Measurements from ENCODE around the gene NDST4.

The NDST4 gene

DNA sequence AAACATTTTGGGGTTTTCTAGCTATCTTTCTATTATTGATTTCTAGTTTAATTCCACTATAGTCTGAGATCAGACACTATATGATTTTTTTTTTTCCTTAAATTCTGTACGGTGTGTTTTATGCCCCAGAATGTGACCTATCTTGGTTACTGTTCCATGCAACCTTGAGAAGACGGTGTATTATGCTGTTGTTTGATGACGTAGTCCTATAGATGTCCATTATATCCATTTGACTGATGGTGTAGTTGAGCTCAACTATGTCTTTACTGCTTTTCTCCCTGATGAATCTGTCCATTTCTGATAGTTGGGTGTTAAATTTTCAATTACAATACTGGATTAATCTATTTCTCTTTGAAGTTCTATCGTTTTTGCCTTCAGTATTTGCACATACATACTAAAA lies 212.5 kb downstream of the NDST4 start:
- no peak for DNase-seq

DNA sequence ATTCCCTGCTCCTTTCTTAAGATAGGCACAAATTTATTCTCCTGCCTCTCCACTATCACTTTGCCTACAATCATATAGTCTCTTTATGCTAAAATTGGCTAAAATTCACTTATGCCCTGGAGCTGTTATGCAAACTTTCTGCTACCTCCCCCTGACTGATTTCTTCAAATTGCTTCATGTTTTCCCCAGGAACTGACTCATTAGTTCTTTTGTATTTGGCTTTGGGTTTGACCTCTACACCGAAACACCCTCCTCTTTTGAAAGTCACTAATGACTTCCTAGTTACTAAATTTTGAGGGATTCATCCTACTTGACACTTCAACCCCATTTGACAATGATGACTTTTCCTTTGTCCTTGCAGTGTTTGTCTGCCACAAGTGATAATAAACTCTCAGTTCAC lies 222.6 kb downstream of the NDST4 start:
- no peak for DNase-seq

DNA sequence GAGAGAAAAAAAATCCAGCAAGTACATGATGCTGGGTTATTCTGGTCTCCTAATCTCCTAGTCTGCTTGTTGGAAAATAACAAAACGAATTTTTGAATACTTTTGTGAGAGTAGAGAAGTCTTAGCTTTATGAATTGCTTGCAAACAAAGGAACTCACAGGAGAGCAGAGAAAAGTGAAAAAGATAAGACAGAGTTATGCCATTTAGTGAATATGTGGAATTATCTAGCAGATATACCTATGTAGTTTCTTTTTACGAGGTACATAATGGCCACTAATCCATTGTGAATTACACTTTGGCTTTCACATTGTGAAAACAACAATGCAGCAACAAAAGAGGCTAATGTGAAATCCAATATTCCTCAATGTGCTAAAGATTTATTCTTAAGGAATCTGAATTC lies 226.7 kb downstream of the NDST4 start:
- DNase-seq: no peak

DNA sequence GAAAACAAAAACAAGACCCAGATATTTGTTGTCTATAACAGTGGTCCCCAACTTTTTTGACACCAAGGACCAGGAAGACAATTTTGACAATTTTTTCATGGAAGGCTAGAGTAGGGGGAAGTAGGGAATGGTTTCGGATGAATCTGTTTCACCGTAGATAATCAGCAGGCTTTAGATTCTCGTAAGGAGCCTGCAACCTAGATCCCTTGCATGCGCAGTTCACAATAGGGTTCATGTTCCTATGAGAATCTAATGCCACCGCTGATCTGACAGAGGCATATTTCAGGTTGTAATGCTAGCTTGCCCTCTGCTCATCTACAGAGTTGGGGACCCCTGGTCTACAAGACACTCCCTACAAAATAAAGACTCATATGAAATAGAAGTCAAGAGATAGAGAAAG lies 229.8 kb downstream of the NDST4 start:
- DNase-seq: no peak

DNA sequence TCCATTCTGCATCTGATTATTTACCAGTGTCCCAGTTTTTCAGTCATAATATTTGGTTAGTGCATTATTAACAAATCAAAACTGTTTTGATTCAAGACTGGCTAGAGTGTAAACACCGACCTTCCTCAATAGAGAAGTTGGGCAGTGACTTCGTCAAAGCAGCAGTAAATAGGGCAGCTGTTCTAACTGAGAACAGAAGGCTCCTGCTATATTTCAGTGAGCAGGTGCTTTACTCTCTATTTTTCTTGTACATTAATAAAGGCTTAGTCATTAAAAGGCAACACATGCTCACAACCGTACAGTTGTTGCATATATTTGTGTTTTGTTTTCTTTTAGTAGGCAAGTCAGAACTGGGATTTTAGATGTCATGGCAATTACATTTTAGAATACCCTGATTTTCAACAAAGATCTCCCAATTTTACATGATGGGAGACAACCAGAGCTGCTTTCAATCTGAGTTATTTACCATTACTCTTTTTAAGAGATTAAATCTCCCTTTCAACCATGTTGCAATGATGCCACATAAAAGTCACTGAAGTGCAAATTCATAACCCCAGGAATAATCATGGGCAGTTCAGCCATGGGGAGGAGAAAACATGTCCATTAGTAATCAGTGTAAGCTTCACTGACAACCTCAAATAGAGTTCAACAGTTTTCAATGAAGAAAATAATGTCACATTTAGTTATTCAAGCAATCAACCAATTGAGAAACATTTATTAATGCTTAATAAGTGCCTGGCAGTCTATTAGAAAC lies 233.3 kb downstream of the NDST4 start:
- DNase-seq: no peak

DNA sequence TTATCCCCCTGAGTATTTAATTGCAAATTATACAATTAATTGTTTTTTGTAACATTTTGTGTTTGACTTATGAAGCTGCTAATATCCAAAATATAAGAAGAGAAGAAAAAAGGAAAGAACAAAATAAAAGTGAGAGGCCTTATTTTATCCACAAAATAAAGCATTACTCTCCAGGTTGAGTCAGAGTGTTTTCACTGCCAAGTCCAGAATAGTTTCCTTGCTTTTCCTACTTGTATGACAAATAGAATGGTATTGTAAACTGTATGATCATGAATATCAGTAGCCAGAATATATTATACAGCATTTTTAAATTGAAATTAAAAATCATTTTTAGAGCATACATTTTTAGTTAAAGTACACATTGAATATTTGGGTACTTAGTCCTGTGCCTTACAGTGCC lies 237.8 kb downstream of the NDST4 start:
- no peak for DNase-seq

DNA sequence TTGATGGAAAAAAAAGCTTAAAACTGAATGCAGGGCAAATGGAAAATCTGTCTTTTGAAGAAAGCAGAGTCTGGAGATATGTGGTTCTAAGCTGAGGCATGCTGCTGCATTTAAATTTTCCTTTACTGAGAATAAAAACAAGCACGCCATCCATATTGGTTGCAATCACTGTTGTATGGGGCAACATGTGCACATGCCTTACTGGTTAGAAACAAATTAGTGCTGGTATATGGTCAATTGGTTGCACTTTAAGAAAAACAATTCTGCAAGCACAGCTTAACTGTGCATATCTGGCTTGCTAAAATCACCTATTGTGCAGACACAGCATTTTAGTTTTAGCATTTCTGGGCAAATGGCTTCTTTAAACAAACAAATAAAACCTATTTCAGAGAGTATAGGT lies 239.1 kb downstream of the NDST4 start:
- DNase-seq: no peak

DNA sequence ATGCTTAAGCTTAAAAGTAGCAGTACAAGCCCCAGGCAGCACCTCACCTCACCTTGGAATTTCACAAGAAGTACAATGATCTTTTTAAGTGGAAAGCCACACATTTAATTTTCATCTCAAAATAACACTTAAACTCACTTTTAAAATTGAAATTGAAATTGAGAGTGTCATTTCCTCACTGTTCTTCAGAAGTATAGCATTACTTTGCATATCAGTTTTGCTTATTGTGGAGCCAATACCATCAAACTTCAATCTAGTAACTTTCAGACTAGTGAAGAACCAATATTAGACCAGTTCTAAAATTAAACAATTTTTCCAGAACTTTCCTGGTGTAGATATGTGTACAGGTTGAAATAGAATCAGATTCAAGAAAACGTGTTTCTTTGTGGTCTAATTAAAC lies 242.4 kb downstream of the NDST4 start:
- no peak for DNase-seq

DNA sequence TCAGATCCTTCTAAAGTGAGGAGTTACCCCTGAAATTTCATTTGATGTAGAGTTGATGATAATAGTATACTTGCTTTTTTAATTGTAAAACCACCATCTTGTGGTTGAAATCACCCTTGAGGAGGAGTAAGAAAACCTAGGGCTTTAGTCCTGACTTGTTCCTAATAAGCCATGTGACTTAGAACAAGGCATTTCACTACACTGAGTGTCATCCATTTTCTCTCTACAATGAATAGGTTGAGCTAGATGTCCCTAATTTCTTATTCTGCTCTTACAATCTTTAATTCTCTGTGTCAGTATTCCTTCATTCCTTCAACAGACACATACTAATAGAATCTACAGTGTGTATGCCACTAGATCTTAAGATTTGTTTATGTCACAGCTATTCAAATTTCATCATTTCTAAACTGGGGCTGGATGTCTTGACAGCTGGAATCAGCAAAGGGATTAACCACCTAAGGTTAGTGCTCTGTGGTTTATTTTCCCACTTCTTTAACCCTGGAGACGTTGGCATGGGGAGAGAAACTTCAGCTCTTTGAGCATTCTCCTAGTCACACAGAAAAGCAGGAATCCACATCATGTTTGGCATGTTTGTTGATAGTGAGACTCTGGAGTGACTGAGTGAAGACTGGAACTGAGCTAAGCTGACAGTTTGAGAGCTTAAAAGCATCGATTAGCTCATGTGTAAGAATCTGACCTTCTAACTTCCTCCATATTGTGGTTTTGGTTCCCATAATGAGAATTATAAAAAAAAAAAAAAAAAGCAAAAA lies 246.3 kb downstream of the NDST4 start:
- DNase-seq: no peak

DNA sequence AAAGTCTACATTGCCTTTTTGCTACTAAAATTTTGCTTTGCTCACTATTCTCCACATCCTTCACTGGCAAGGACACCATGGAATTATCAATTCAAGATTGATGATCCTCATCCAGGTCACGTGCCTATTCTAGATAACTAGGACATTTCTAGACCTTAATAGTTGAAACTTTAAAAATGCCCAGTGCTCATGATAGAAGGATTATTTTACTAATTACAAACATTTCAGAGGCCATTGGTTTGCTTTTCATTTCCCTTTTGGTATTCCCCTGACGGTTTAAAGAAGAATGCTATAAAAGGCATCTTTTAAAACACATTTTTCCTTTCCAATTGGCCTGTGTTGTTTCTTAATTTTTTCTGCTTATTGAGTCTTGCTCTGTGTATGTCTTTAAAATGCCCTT lies 249.4 kb downstream of the NDST4 start:
- no peak for DNase-seq

DNA sequence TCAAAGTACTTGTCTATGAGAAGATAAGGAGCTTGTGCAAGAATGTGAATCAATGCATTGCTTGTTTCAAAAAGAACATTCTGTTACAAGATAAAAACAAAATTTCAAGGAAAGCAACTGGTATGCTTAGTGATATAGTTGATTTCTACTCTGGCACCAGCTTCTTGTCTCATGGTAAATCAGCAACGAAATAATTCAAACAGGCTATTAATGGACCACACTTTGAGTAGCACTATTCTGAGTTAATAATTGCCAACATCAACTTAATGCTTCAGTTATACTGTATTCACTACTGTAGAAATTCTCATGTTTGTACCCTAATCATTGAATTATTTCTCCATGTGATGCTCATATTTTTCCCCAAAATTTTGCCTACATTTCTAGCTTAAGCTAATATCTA lies 252.6 kb downstream of the NDST4 start:
- DNase-seq: no peak

DNA sequence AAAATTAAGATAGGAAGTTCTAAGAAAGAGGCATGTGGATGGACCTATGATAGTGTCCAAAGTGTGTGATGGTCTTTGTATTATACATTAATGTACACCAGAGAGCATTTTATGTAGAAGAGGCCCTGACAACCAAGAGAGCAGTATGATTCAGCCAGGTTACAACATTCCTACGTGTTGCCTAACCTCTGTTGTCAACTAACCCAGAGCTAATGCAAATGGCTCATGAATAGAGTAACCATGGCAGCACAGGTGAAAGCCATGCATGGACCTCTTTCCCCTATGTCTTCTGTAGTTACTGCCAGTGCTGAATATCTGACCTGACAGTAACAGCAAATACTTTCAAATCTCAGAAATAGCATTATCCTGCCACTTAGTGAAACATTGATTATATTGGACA lies 255.6 kb downstream of the NDST4 start:
- no peak for DNase-seq

DNA sequence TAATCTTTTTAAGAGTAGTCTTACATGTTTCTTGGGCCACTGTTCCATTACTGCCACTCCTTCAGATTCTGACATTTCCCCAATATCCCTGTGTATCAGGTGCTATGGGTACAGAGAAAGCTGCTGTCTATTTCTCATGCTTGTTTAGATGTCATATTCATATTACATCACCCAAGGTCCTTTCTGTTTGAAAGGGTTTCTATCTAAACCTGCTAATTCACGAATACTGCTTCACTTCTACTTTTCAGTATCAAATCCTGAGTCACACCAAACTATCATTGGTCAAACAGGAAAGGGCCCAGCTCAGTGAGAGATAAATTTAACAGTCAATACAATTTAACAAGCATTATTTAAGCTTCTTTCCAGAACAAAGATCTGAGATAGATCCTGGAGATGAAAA lies 273.4 kb downstream of the NDST4 start:
- DNase-seq: no peak

DNA sequence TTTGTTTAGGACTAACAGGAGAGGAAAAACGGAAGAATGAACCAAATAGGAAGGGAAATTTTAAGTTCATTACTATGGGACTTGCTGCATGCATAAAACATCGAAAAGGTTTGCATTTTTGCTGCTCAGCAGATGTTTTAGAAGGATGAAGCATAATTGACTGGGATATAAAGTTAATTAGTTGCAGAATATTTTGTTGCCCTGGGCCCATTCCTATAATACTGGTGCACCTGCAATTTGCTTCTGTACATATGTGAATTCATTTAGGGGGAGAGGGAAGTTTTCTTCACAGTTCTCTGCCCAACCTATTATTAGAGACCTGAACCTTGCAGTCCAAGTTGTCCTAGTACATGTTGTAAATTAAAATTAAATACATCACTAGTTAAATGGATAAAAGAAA lies 282.8 kb downstream of the NDST4 start:
- no peak for DNase-seq

DNA sequence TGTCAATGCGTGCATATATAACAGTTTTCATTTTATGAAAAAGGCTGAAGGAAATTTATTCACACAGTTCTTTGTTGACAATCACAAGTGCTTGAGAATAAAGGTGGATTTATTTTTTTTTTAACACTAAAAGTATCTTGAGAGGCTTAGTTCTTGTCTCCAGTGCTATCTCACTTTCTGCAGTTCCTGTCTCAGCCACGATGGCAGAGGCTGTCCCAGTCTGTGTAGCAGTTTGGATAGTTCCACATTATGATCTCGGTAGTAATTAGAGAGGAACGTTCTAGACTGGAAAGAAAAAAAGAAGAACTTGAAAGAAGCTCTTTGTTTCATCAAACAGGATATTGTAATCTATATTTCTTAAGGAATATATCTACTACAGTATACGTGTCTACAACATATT lies 285.8 kb downstream of the NDST4 start:
- no peak for DNase-seq

DNA sequence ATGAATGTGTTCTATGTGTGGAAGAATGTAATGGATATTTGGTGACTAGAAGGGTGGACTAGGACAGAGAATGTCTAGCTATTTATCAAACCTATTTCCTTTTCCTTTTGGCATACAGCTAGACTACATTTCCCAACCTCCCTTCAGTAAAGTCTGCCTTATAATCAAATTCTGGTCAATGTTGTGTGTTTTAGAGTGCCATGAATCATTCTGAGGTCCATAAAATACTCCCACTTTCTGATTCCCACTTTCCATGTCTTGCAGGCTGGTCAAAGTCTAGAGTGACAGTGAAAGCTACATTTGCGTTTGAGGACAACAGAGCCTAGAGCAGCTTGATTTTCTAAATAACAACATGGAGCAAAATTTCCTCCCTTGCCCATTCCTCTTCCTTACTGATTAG lies 297.7 kb downstream of the NDST4 start:
- DNase-seq: no peak

DNA sequence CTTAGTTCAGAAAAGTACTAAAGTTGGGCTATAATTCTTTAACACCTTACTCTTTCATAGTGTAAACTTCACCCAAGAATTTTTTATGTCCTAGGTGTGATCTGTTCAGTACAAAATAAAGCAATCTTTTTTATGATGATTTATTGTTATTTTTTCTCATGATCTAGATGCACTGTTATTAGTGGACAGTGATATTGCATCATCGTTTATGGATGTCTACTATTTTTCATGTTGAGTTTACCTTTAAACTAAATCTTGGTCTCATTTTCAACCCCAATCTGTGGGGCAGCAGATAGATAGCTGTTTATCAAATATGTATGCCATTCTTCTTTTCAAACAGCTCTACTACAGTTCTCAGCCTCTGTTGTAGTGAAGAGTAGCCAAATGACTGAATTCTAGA lies 299.5 kb downstream of the NDST4 start:
- DNase-seq: no peak

DNA sequence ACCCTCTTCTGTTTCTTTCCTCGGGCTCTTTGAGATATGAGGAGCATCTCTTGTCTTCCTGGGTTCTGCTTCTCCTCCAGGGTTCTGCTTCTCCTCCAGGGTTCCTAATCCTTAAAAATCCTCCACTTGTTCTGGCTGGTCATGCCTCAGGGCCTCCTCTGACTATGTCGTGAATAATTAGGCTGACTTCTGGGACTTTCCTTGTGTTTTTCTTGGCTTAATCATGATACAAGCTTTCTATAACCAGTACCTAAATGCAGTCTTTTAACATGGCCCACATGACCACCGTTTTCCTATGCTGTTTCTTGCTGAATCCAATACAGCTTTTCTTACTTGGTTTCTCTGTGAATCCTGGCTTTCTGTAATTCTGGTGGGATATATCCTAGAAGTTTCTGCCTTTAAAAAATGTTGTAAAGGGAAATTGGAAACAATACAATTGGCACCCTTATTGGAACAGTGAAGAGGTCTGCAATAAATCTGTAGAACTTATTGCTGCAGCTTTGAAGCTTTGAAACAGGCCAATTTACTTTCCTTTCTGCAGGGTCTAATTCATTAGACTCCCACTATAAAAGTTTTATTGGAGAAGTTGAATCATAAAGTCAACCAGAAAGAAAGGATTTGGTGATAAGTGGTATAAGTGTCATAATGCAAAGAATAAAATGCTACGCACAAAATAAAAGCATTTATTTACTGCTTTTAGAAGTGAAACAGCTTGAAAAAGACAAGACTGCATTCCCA lies 301.7 kb downstream of the NDST4 start:
- no peak for DNase-seq

DNA sequence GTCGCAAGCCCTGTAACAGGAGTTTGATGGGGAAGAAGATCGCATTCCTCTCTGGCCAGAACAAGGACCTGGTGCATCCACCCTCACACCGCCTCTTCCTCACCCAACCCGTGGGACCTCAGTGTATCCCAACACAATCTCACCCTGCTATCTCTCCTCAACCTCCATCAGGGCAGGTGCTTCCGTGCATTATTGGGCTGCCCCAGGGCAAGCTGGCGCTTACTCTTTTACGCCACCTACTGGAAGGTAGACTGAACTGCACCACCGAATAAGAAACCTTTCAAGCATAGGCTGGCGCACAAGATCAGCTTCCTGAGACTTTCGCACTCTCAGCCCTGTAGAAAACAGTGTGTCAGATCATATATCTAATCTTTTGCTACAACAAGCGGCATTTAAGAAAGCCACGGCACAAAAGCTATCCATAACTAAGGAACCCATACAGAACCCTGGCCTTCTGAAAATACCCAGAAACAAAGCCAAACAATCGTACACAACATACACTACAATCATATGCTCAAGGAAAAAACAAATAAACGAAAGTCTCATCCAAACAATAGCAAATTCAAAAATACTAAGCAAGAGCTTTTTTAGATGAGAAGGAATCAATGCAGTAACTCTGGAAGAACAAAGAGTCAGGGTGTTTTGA lies 305.5 kb downstream of the NDST4 start:
- DNase-seq: peak; percentile 2 to 5

DNA sequence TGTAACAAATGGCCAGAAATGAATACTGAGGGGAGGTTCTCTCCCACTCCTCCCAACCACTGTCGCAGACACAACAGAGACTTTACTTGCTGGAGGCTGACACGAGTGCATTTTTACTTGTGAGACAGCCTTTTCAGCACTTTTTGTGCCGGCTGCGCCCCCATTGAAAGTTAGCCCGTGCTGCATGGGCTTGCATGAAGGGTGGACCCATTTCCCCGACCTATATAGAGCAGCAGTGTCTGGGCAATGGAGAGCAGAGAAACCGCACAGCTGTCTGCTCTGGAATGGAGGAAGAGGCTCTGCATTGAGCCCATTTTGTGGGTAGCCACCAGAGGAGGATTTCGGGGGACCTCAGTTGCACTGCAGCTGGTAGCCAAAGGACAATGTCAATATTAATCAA lies 306.1 kb downstream of the NDST4 start:
- DNase-seq: no peak

DNA sequence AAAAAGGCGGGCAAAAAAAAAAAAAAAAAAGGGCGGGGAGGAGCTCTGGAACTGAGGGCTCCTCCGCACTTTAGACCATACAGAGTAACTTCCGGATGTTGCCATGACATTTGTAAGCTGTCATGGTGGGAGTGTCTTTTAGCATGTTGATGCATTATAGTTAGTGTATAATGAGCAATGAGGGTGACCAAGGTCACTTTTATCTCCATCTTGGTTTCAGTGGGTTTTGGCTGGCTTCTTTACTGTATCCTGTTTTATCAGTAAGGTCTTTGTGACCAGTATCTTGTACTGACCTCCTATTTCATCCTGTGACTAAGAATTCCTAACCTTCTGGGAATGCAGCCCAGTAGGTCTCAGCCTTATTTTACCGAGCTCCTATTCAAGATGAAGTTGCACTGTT lies 321.4 kb downstream of the NDST4 start:
- no peak for DNase-seq

DNA sequence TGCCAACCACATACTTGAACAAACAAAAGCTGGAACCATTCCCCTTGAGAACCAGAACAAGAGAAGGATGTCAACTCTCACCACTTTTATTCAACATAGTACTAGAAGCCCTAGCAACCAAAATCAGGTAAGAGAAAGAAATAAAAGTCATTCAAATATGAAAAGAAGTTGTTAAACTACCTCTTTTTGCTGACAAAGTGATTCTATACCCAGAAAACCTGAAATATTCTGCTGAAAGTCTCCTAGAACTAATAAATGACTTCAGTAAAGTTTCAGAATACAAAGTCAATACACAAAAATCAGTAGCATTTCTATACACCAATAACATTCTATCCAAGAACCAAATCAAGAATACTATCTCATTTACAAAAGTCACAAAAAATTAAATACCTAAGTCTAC lies 327.9 kb downstream of the NDST4 start:
- no peak for DNase-seq

DNA sequence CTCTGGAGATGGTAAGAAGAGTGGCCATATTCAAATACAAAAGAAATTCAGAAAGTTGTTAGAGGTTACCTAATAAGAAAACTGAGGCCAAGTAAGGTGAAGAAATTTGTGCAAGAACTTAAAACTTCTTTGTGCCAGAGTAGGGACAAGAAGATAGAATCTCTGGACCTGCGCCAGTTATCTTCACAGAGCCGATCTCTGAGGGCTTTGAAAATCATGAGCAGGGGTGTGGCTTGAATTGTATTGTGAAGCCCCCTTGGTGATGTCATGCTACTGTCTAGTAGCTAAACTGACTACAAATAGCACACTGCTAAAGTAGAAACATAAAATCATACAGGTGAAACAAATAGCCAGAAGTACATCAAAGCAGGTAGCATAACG lies 330.2 kb downstream of the NDST4 start:
- no peak for DNase-seq
